CD4-positive, CD25-positive, alpha-beta regulatory T cell (primary cell): ENCODE measurements around the gene SLC45A1. TPM values are rescaled to one million over a fixed set of nuclear protein-coding genes. Genes with fewer than 3 reads are reported as not detected.

ENCODE experiments used
- ATAC-seq, 2 donors: fragments of 150-1000 bp; cut with Tn5 transposase; one replicate each; pipeline ENCODE4 v1.10.0; 2021; ENCODE audit warnings: low read depth in 2 of 2, moderate number of reproducible peaks in 2 of 2, moderate library complexity in 1 of 2
- DNase-seq, 3 donors: peaks; one replicate each; pipeline versions ENCODE4 v3.0.0 to v3.0.0-alpha.2; 2012 to 2022; ENCODE audit warnings: mixed read lengths in 1 of 3
- H3K27ac ChIP-seq: one replicate; pipeline ENCODE4 v1.7.0; 2013; ENCODE audit warnings: mild to moderate bottlenecking, low read length; ENCODE audit not compliant: insufficient read depth, poor library complexity, severe bottlenecking
- H3K27me3 ChIP-seq: one replicate; pipeline ENCODE4 v1.7.0; 2013; ENCODE audit warnings: low read length; ENCODE audit not compliant: control insufficient read depth, insufficient read depth
- H3K36me3 ChIP-seq: one replicate; pipeline ENCODE4 v1.7.0; 2013; ENCODE audit warnings: mild to moderate bottlenecking, low read length, moderate library complexity; ENCODE audit not compliant: control insufficient read depth, insufficient read depth
- H3K4me1 ChIP-seq: 2 replicates; pipeline ENCODE4 v1.7.0; 2013; ENCODE audit warnings: mild to moderate bottlenecking, low read length; ENCODE audit not compliant: insufficient read depth, control insufficient read depth, poor library complexity, severe bottlenecking
- H3K4me3 ChIP-seq: one replicate; pipeline ENCODE4 v1.7.0; 2013; ENCODE audit warnings: low read depth, mild to moderate bottlenecking, low read length, moderate library complexity
- H3K9me3 ChIP-seq, 2 experiments: 1 replicate in 1 of 2; 2 replicates in 1 of 2; pipeline ENCODE4 v1.7.0; 2013; ENCODE audit warnings: low read length in 2 of 2, mild to moderate bottlenecking in 1 of 2, moderate library complexity in 1 of 2; ENCODE audit not compliant: control insufficient read depth in 2 of 2
- H3K27ac Mint-ChIP-seq, 3 donors: one replicate each; pipeline ENCODE4 v1.8.0; 2020 to 2022; ENCODE audit warnings: mild to moderate bottlenecking in 3 of 3, mixed read lengths in 3 of 3, moderate library complexity in 2 of 3
- H3K27me3 Mint-ChIP-seq: one replicate; pipeline ENCODE4 v1.8.0; 2022; ENCODE audit warnings: mild to moderate bottlenecking, mixed read lengths
- H3K36me3 Mint-ChIP-seq: one replicate; pipeline ENCODE4 v1.8.0; 2020; ENCODE audit warnings: mixed read lengths
- H3K4me1 Mint-ChIP-seq, 4 donors: one replicate each; pipeline ENCODE4 v1.8.0; 2020 to 2022; ENCODE audit warnings: mixed read lengths in 4 of 4, mild to moderate bottlenecking in 1 of 4
- H3K4me3 Mint-ChIP-seq, 4 donors: one replicate each; pipeline ENCODE4 v1.8.0; 2020 to 2022; ENCODE audit warnings: mild to moderate bottlenecking in 4 of 4, mixed read lengths in 4 of 4, moderate library complexity in 3 of 4
- H3K9me3 Mint-ChIP-seq, 7 donors: one replicate each; pipeline ENCODE4 v1.8.0; 2020 to 2022; ENCODE audit warnings: mixed read lengths in 7 of 7, mild to moderate bottlenecking in 3 of 7, moderate library complexity in 2 of 7
- polyA plus RNA-seq, 4 donors: library from polyadenylated mRNA; unstranded; fragments of 300-500 nt; fragmentation: Illumina TruSeq; gene quantifications; one replicate each; pipeline ENCODE4 v1.2.3, GENCODE V29; 2021
- total RNA-seq: library from RNA; stranded (reverse); gene quantifications from one replicate; pipeline ENCODE4 v1.2.3, GENCODE V29; 2022

Gene SLC45A1
- total and polyA plus RNA-seq, 5 donors from 2014 or later = 0.47 to 1.4 (median 0.68) TPM

DNA sequence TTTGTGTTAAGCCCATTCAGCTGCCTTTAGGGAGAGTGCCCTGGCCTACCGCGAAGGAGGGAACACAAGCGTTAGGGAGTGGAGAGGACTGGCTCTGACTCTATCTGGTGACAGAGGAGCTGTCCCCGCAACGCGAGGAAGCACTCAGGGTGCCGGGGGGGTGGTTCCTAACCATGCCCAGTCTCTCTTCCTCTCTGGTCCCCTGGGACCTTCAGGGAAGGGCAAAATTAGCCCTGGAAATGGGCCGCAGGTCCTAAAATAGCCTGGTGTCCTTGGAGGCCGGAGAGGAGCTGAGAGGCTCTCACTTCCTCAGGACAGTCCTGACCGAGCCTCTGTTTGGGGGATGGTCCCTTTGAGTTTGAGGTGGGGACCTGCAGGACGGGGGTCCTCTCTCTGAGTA is 5.8 kb downstream of the SLC45A1 start:
- H3K36me3 ChIP-seq = no peaks in the 10 kb centered on the region
- Mint-ChIP-seq H3K4me3 (no peak overlapping the region), H3K27me3 (no peaks in the 10 kb centered on the region), H3K9me3 (no peaks in the 10 kb centered on the region), H3K4me1 (peaks cover 0 to 7% (median 2%) of the 10 kb centered on the region in 4 donors), H3K36me3 (no peaks in the 10 kb centered on the region), H3K27ac (no peak overlapping the region)
- H3K4me1 ChIP-seq = peaks cover under 1% of the 10 kb centered on the region
- no peaks in the 10 kb centered on the region for H3K27me3 ChIP-seq
- DNase-seq (no peak), ATAC-seq (no peak)
- no peak overlapping the region for H3K27ac ChIP-seq
- no peaks in the 10 kb centered on the region for H3K9me3 ChIP-seq
- no peak overlapping the region for H3K4me3 ChIP-seq

- H3K27ac Mint-ChIP-seq = no peak overlapping the region
- no peak for DNase-seq
- H3K4me1 Mint-ChIP-seq = peaks cover 0 to 2% (median under 1%) of the 10 kb centered on the region in 4 donors
- no peak overlapping the region for H3K27ac ChIP-seq
- no peaks in the 10 kb centered on the region for H3K4me1 ChIP-seq
- H3K9me3 ChIP-seq = no peaks in the 10 kb centered on the region
- H3K27me3 ChIP-seq = no peaks in the 10 kb centered on the region
- H3K4me3 ChIP-seq = no peak overlapping the region
- H3K9me3 Mint-ChIP-seq = no peaks in the 10 kb centered on the region
- no peaks in the 10 kb centered on the region for H3K27me3 Mint-ChIP-seq
- H3K36me3 ChIP-seq = no peaks in the 10 kb centered on the region
- no peak overlapping the region for H3K4me3 Mint-ChIP-seq
- no peaks in the 10 kb centered on the region for H3K36me3 Mint-ChIP-seq
- no peak for ATAC-seq
Measured at GRCh38 chr1:8324176-8324810, 6.4 kb downstream of the SLC45A1 start.

DNA sequence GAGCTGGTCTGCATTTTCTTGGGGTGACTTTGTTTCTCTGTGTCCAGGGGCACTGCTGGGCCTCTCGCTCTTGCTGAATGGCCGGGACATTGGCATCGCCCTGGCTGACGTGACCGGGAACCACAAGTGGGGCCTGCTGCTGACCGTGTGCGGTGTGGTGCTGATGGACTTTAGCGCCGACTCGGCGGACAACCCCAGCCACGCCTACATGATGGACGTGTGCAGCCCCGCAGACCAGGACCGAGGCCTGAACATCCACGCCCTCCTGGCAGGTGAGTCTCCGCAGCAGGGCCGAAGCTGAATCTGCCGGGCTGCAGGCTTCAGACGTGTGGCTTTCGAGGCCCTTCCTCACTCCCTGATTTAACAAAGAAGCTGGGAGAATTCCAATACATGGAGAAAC is 7.9 kb downstream of the SLC45A1 start:
- peaks cover 0 to 1% (median 0%) of the 10 kb centered on the region in 7 donors for H3K9me3 Mint-ChIP-seq
- H3K4me3 Mint-ChIP-seq = no peak overlapping the region
- H3K4me1 ChIP-seq = no peaks in the 10 kb centered on the region
- H3K27me3 ChIP-seq = no peaks in the 10 kb centered on the region
- H3K27ac ChIP-seq = no peak overlapping the region
- DNase-seq (no peak), ATAC-seq (no peak)
- no peaks in the 10 kb centered on the region for H3K27me3 Mint-ChIP-seq
- H3K4me3 ChIP-seq = no peak overlapping the region
- H3K4me1 Mint-ChIP-seq = no peaks in the 10 kb centered on the region
- H3K9me3 ChIP-seq = no peaks in the 10 kb centered on the region
- no peaks in the 10 kb centered on the region for H3K36me3 Mint-ChIP-seq
- H3K36me3 ChIP-seq = no peaks in the 10 kb centered on the region
- H3K27ac Mint-ChIP-seq = no peak overlapping the region

DNA sequence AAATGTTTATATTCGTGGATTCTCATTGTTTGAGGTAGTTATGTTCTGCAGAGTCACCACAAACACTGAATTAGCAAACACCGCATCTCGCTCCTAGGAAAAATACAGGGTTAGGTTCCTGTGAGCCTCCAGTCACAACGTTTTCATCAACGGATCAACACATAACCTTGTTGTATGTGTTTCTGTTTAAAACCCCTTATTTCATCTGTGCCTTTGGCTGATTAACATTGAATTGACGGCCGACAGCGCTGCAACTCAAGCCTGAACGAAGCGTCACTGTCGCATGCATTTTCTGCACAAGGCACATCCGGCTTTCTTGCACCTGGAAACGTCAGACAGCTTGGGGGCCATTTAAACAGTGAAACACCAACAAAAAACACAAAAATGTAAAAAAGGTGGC is 8.4 kb downstream of the SLC45A1 start:
- H3K27me3 ChIP-seq = no peaks in the 10 kb centered on the region
- no peaks in the 10 kb centered on the region for H3K4me1 Mint-ChIP-seq
- ATAC-seq (no peak), DNase-seq (no peak)
- H3K36me3 Mint-ChIP-seq = no peaks in the 10 kb centered on the region
- H3K36me3 ChIP-seq = no peaks in the 10 kb centered on the region
- H3K27ac Mint-ChIP-seq = no peak overlapping the region
- H3K27ac ChIP-seq = no peak overlapping the region
- H3K4me3 Mint-ChIP-seq = no peak overlapping the region
- no peaks in the 10 kb centered on the region for H3K4me1 ChIP-seq
- peaks cover 0 to 1% (median 0%) of the 10 kb centered on the region in 7 donors for H3K9me3 Mint-ChIP-seq
- H3K4me3 ChIP-seq = no peak overlapping the region
- H3K27me3 Mint-ChIP-seq = no peaks in the 10 kb centered on the region
- no peaks in the 10 kb centered on the region for H3K9me3 ChIP-seq

- Histone ChIP-seq H3K4me1 (no peaks in the 10 kb centered on the region), H3K27ac (no peak overlapping the region), H3K36me3 (no peaks in the 10 kb centered on the region), H3K9me3 (no peaks in the 10 kb centered on the region), H3K4me3 (no peak overlapping the region), H3K27me3 (no peaks in the 10 kb centered on the region)
- no peaks in the 10 kb centered on the region for H3K27me3 Mint-ChIP-seq
- ATAC-seq = no peak
- peaks cover 0 to 1% (median 0%) of the 10 kb centered on the region in 7 donors for H3K9me3 Mint-ChIP-seq
- DNase-seq = no peak
- H3K4me1 Mint-ChIP-seq = no peaks in the 10 kb centered on the region
- H3K36me3 Mint-ChIP-seq = no peaks in the 10 kb centered on the region
- H3K4me3 Mint-ChIP-seq = no peak overlapping the region
- H3K27ac Mint-ChIP-seq = no peak overlapping the region
Measured at GRCh38 chr1:8328271-8328670, 10.4 kb downstream of the SLC45A1 start.

- Mint-ChIP-seq H3K4me3 (no peak overlapping the region), H3K27ac (no peak overlapping the region), H3K27me3 (no peaks in the 10 kb centered on the region), H3K9me3 (peaks cover 0 to 1% (median 0%) of the 10 kb centered on the region in 7 donors), H3K4me1 (no peaks in the 10 kb centered on the region), H3K36me3 (no peaks in the 10 kb centered on the region)
- DNase-seq (no peak), ATAC-seq (no peak)
- no peaks in the 10 kb centered on the region for H3K4me1 ChIP-seq
- H3K4me3 ChIP-seq = no peak overlapping the region
- no peak overlapping the region for H3K27ac ChIP-seq
- H3K9me3 ChIP-seq = no peaks in the 10 kb centered on the region
- no peaks in the 10 kb centered on the region for H3K36me3 ChIP-seq
- no peaks in the 10 kb centered on the region for H3K27me3 ChIP-seq
Measured at GRCh38 chr1:8329439-8329838, 11.5 kb downstream of the SLC45A1 start.

DNA sequence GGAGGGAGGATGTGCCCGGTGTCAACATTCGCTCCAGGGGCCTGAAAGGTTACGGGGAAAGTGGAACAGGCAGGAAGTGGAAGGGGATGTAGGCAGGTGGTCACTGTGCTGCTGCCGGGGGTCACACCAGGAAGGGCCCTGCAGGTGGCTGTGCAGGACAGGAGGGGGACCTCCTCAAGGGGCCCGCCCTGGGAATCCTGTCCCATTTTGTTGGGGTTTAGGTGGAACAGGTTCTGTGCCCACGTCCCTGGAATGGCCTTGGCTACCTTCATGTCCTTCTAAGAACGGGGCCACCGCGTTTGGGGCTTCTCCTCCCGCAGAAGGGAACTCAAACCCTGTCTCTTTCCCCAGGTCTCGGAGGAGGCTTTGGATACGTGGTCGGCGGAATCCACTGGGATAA is 11.9 kb downstream of the SLC45A1 start:
- peaks cover 0 to 1% (median 0%) of the 10 kb centered on the region in 7 donors for H3K9me3 Mint-ChIP-seq
- H3K27me3 ChIP-seq = no peaks in the 10 kb centered on the region
- no peaks in the 10 kb centered on the region for H3K27me3 Mint-ChIP-seq
- H3K9me3 ChIP-seq = no peaks in the 10 kb centered on the region
- no peak for ATAC-seq
- no peak overlapping the region for H3K4me3 ChIP-seq
- no peak overlapping the region for H3K4me3 Mint-ChIP-seq
- H3K36me3 Mint-ChIP-seq = no peaks in the 10 kb centered on the region
- no peak overlapping the region for H3K27ac Mint-ChIP-seq
- H3K27ac ChIP-seq = no peak overlapping the region
- no peak for DNase-seq
- no peaks in the 10 kb centered on the region for H3K4me1 Mint-ChIP-seq
- no peaks in the 10 kb centered on the region for H3K4me1 ChIP-seq
- H3K36me3 ChIP-seq = no peaks in the 10 kb centered on the region
